ENCODE data around the gene RALGPS1.

GRCh38 chr9:126938327-126938726, 23.7 kb downstream of the RALGPS1 start:
- TF ChIP-seq CTCF (IDR thresholded peaks at IDR 0.05 in 4 of 5, conservative IDR thresholded peaks at IDR 0.05 in 1 of 5) (no peak), POLR2A (IDR thresholded peaks at IDR 0.05) (no peak)

Measured in gastrocnemius medialis (tissue), 4 donors.